ENCODE results near the gene MARCHF9. TPM values are rescaled to one million over a fixed set of nuclear protein-coding genes. Genes with fewer than 3 reads are reported as not detected.

Gene MARCHF9
- total RNA-seq, 2 donors from 2014 or later: 13.6 to 15.8 TPM

DNA sequence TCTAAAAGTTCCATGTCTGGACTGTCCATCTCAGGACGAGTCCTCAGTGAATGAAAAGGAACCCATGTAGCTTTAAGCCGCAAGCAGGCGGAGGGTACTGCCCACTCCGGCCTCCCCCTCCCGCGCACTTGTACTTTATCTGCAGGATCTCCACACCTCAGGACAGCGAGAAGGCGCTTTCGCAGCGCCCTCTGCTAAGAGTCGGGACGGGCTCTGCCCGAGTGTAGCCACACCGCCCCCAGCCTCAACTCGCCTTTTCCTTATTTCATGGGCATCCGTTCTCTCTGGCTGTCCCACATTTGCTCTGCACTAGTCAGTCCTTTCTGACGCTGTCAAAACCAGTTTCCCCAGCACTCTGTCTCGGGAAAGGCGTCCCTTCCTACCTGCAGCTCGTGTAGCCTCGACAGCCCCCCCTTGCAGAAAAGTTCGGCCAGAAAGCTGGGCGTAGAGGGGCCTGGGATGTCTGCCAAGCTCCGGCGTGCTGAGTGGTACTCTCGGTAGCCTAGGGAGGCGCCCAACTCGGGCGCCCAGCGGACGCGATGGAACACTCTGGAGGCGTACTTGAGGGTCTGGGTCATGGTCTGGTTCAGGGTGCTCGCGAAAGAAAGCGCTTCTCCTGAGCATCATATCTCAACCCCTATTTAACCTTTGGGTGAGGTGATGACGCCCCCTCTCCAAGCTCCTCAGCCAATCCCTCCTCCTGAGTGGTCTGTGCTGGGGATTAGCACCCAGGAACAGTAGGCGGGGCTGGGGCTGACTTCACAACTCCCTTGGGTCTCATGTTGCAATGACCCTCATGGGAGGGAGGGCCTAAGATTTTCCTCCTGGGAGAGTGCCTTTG, 11.8 kb downstream of the MARCHF9 start, which contains the start of gene CYP27B1:
Gene CYP27B1 (minus strand): TSS at position 615 of the 841 bp plus-strand sequence. CDS start 37 bp downstream, at position 578.
- Mint-ChIP-seq H3K27ac (peak within 1 kb of the TSS; percentile 8), H3K36me3 (ENCODE audit: low read depth) (peaks cover 23% of the 10 kb centered on the region), H3K27me3 (ENCODE audit: insufficient read depth) (peaks cover 58% of the 10 kb centered on the region), H3K4me1 (peaks cover 17% of the 10 kb centered on the region), H3K4me3 (peak within 1 kb of the TSS; percentile 49), H3K9me3 (no peaks in the 10 kb centered on the region)
- Histone ChIP-seq H3K4me3 (ENCODE audit: low read length) (peak within 1 kb of the TSS; percentile 75), H3K4me1 (ENCODE audit: control insufficient read depth, insufficient read depth, low read length) (peaks cover 6% of the 10 kb centered on the region), H3K27me3 (ENCODE audit: control insufficient read depth, insufficient read depth, low read length, poor library complexity, severe bottlenecking) (peaks cover 56% of the 10 kb centered on the region), H3K36me3 (ENCODE audit: control insufficient read depth, insufficient read depth, low read length) (peaks cover 31% of the 10 kb centered on the region), H3K9ac (ENCODE audit: extremely low read depth, low read length, poor library complexity, severe bottlenecking) (no peak within 1 kb of the TSS), H3K27ac (ENCODE audit: low read depth, low read length) (no peak within 1 kb of the TSS), H3K9me3 (ENCODE audit: control insufficient read depth, low read length) (no peaks in the 10 kb centered on the region)
- DNase-seq: peak; percentile 94
- 3 to 8% methylated on average over 20 to 38 of the region's 38 CpGs for WGBS, 2 experiments (ENCODE audit: insufficient coverage in 1 of 2, insufficient read length in 1 of 2)
- TF ChIP-seq, protein P1, sequence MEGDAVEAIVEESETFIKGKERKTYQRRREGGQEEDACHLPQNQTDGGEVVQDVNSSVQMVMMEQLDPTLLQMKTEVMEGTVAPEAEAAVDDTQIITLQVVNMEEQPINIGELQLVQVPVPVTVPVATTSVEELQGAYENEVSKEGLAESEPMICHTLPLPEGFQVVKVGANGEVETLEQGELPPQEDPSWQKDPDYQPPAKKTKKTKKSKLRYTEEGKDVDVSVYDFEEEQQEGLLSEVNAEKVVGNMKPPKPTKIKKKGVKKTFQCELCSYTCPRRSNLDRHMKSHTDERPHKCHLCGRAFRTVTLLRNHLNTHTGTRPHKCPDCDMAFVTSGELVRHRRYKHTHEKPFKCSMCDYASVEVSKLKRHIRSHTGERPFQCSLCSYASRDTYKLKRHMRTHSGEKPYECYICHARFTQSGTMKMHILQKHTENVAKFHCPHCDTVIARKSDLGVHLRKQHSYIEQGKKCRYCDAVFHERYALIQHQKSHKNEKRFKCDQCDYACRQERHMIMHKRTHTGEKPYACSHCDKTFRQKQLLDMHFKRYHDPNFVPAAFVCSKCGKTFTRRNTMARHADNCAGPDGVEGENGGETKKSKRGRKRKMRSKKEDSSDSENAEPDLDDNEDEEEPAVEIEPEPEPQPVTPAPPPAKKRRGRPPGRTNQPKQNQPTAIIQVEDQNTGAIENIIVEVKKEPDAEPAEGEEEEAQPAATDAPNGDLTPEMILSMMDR (conservative IDR thresholded peaks at IDR 0.05): no peak

DNA sequence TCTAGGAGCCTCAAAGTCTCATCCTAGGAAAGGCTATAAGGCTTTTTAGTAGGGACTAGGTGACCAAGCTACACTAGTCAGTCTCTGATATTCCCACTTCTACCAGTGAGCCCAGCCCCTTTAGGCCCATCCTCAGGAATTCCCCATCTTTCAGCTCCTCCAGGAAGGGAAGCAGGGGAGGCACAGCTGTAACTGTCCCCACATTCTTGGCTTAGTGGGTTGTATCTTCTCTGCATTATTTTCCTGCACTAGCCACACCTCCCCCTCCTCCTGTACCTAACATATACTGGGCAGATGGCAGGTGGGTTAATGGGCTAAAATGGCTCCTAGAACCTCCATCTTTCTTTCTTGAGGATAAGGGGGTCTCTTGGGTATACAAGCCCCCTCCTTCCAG, 12.4 kb downstream of the MARCHF9 start:
- Mint-ChIP-seq H3K27me3 (ENCODE audit: insufficient read depth) (peaks cover 53% of the 10 kb centered on the region), H3K27ac (no peak overlapping the region), H3K4me3 (peak overlapping the region; percentile 49), H3K4me1 (peaks cover 17% of the 10 kb centered on the region), H3K9me3 (no peaks in the 10 kb centered on the region), H3K36me3 (ENCODE audit: low read depth) (peaks cover 23% of the 10 kb centered on the region)
- TF ChIP-seq, protein P1 (conservative IDR thresholded peaks at IDR 0.05): no peak
- Histone ChIP-seq H3K27ac (ENCODE audit: low read depth, low read length) (no peak overlapping the region), H3K4me1 (ENCODE audit: control insufficient read depth, insufficient read depth, low read length) (peaks cover 6% of the 10 kb centered on the region), H3K27me3 (ENCODE audit: control insufficient read depth, insufficient read depth, low read length, poor library complexity, severe bottlenecking) (peaks cover 50% of the 10 kb centered on the region), H3K36me3 (ENCODE audit: control insufficient read depth, insufficient read depth, low read length) (peaks cover 31% of the 10 kb centered on the region), H3K4me3 (ENCODE audit: low read length) (peak overlapping the region; percentile 75), H3K9ac (ENCODE audit: extremely low read depth, low read length, poor library complexity, severe bottlenecking) (no peak overlapping the region), H3K9me3 (ENCODE audit: control insufficient read depth, low read length) (no peaks in the 10 kb centered on the region)
- DNase-seq: no peak

DNA sequence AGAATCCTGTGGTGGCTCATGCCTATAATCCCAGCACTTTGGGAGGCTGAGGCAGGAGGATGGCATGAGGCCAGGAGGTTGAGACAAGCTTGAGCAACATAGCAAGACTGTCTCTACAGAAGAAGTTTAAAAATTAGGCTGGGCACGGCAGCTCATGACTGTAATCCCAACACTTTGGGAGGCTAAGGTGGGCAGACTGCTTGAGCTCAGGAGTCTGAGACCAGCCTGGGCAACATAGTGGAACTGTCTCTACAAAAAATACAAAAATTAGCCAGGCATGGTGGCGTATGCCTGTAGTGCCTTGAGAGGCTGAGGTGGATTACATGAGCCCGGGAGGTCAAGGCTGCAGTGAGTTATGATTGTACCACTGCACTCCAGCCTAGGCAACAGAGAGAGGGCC, 13.0 kb downstream of the MARCHF9 start:
- DNase-seq: no peak
- Histone ChIP-seq H3K9ac (ENCODE audit: extremely low read depth, low read length, poor library complexity, severe bottlenecking) (no peak overlapping the region), H3K4me3 (ENCODE audit: low read length) (no peak overlapping the region), H3K27ac (ENCODE audit: low read depth, low read length) (no peak overlapping the region), H3K9me3 (ENCODE audit: control insufficient read depth, low read length) (no peaks in the 10 kb centered on the region), H3K27me3 (ENCODE audit: control insufficient read depth, insufficient read depth, low read length, poor library complexity, severe bottlenecking) (peaks cover 44% of the 10 kb centered on the region), H3K4me1 (ENCODE audit: control insufficient read depth, insufficient read depth, low read length) (peaks cover 6% of the 10 kb centered on the region), H3K36me3 (ENCODE audit: control insufficient read depth, insufficient read depth, low read length) (peaks cover 31% of the 10 kb centered on the region)
- H3K4me1 Mint-ChIP-seq: peaks cover 17% of the 10 kb centered on the region
- H3K27ac Mint-ChIP-seq: no peak overlapping the region
- peaks cover 23% of the 10 kb centered on the region for H3K36me3 Mint-ChIP-seq (ENCODE audit: low read depth)
- TF ChIP-seq, protein P1 (conservative IDR thresholded peaks at IDR 0.05): no peak
- no peaks in the 10 kb centered on the region for H3K9me3 Mint-ChIP-seq
- H3K27me3 Mint-ChIP-seq (ENCODE audit: insufficient read depth): peaks cover 47% of the 10 kb centered on the region
- H3K4me3 Mint-ChIP-seq: no peak overlapping the region
- WGBS, 2 experiments (ENCODE audit: insufficient coverage in 1 of 2, insufficient read length in 1 of 2): 70 to 93% methylated on average over 3 of the region's 3 CpGs

All from endodermal cell (in vitro differentiated cells).